Karpas-422 (cell line): ENCODE measurements around the gene ZNF101. TPM values are rescaled to one million over a fixed set of nuclear protein-coding genes. Genes with fewer than 3 reads are reported as not detected.
A peak's percentile ranks its signal among the peaks of the same experiment; 100 is the strongest.

Experiments used
- DNase-seq: peaks from one replicate; pipeline ENCODE4 v3.0.0-alpha.2; 2015
- H2AFZ ChIP-seq: fragments of 200-600 bp; sonication (generic); 2 replicates; pipeline ENCODE4 v1.6.1; 2014; ENCODE audit warnings: antibody characterized with exemption, low read length, mixed read lengths
- H3K27ac ChIP-seq: fragments of 200-600 bp; sonication (generic); 2 replicates; pipeline ENCODE4 v1.5.1; 2014; ENCODE audit warnings: mild to moderate bottlenecking, low read length, moderate library complexity
- H3K27me3 ChIP-seq: fragments of 200-600 bp; sonication (generic); 2 replicates; pipeline ENCODE4 v1.6.1; 2014; ENCODE audit warnings: low read length, mixed read lengths
- H3K36me3 ChIP-seq: fragments of 200-600 bp; sonication (generic); 2 replicates; pipeline ENCODE4 v1.6.1; 2014; ENCODE audit warnings: low read length, mixed read lengths; ENCODE audit not compliant: insufficient read depth
- H3K4me1 ChIP-seq: fragments of 200-600 bp; sonication (generic); 2 replicates; pipeline ENCODE4 v1.6.1; 2014; ENCODE audit warnings: mild to moderate bottlenecking, low read length, mixed read lengths
- H3K4me2 ChIP-seq: fragments of 200-600 bp; sonication (generic); 2 replicates; pipeline ENCODE4 v1.6.1; 2014; ENCODE audit warnings: low read length, low read depth, mild to moderate bottlenecking; ENCODE audit not compliant: poor library complexity, severe bottlenecking
- H3K4me3 ChIP-seq: fragments of 200-600 bp; sonication (generic); 2 replicates; pipeline ENCODE4 v1.5.1; 2014; ENCODE audit warnings: mild to moderate bottlenecking, antibody characterized with exemption, low read length, mixed read lengths
- H3K79me2 ChIP-seq: fragments of 200-600 bp; sonication (generic); 2 replicates; pipeline ENCODE4 v1.6.1; 2014; ENCODE audit warnings: mild to moderate bottlenecking, low read length, mixed read lengths
- H3K9ac ChIP-seq: fragments of 200-600 bp; sonication (generic); 2 replicates; pipeline ENCODE4 v1.6.0; 2014; ENCODE audit warnings: low read length
- H3K9me2 ChIP-seq: fragments of 200-600 bp; sonication (generic), shearing (Covaris generic); replicated peaks from 2 replicates; pipeline ENCODE4 v1.6.0; 2014; ENCODE audit warnings: mild to moderate bottlenecking, low read length, moderate library complexity; ENCODE audit not compliant: insufficient read depth
- H3K9me3 ChIP-seq: fragments of 300-700, 200-600 bp; sonication (generic); 2 replicates; pipeline ENCODE4 v1.6.1; 2014; ENCODE audit warnings: low read length, mixed read lengths
- H4K20me1 ChIP-seq: fragments of 200-600 bp; sonication (generic); 2 replicates; pipeline ENCODE4 v1.6.1; 2014; ENCODE audit warnings: mild to moderate bottlenecking, antibody characterized with exemption, low read length, low read depth; ENCODE audit not compliant: insufficient read depth
- total RNA-seq: library from RNA; depleted of rRNA; stranded (reverse); fragments of >200 nt; shearing (Covaris generic); gene quantifications from 2 replicates; pipeline ENCODE4 v1.2.3, GENCODE V29; 2014; ENCODE audit warnings: low replicate concordance

The ZNF101 gene
- total RNA-seq, 1 experiment from 2014 or later: 15.0 TPM

DNA sequence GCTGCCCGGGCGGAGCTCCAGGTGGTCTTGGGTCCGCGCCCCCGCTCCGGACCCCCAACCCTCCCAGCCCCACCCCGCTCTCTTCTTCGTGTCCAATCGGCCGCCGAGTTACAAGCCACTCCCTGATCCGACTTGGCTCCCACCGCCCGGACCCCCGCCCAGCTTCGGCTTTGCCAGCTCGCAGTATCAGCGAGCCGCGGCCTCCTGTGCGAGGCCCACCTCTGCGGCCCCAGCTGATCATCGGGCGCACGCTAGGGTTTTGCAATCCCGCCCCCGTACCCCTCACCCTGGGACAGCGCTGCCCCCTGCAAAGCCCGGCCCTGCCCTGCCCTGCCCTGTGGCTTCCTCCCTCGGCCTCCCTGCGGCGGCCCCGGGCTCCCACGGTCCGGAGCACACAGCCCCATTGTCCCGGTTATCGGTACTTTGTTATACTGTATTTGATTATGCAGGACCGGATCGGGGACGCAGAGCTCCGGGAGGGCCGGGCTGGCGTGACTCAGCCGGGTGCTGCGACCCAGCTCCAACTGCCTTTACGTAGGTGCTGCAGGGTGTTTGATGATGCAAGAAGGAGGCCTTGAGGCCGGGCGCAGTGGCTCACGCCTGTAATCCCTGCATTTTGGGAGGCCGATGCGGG lies 40.0 kb upstream of the ZNF101 start:
- peak overlapping the region; percentile 64 for H3K27ac ChIP-seq
- no peaks in the 10 kb centered on the region for H3K27me3 ChIP-seq
- peaks cover 14% of the 10 kb centered on the region for H3K4me1 ChIP-seq
- peak overlapping the region; percentile 73 for H3K4me3 ChIP-seq
- peak overlapping the region; percentile 76 for H3K9ac ChIP-seq
- H3K4me2 ChIP-seq: peak overlapping the region; percentile 84
- H3K36me3 ChIP-seq: peaks cover 11% of the 10 kb centered on the region
- no peak overlapping the region; the same call in 1 of the 2 replicates for H2AFZ ChIP-seq
- no peaks in the 10 kb centered on the region for H3K9me3 ChIP-seq
- H3K79me2 ChIP-seq: no peaks in the 10 kb centered on the region
- no peaks in the 10 kb centered on the region for H3K9me2 ChIP-seq
- peak; percentile 74 for DNase-seq
- H4K20me1 ChIP-seq: no peaks in the 10 kb centered on the region

DNA sequence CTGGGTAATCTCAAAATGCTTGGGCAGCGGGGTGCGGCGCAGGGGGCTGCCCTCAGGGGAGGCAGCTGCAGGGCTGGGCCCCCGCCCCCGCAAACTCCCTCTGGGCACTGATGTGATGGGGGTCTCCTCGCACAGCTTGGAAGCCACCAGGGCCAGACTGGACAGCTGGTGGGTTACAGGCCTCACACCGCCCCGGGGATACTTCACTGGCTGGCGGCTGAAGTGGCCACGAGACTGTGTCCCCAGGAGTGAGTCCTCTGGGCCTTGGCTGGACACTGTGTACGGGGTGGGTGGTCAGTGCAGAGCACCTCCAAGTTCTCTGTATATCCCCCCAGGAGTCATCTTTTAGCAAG lies 38.6 kb upstream of the ZNF101 start:
- Histone ChIP-seq H3K79me2 (no peaks in the 10 kb centered on the region), H3K9me2 (no peaks in the 10 kb centered on the region), H3K4me2 (no peak overlapping the region), H3K36me3 (peaks cover 17% of the 10 kb centered on the region), H3K9me3 (no peaks in the 10 kb centered on the region), H2AFZ (no peak overlapping the region), H3K27ac (no peak overlapping the region), H3K27me3 (no peaks in the 10 kb centered on the region), H4K20me1 (no peaks in the 10 kb centered on the region), H3K9ac (no peak overlapping the region), H3K4me3 (no peak overlapping the region), H3K4me1 (peaks cover 14% of the 10 kb centered on the region)
- no peak for DNase-seq

DNA sequence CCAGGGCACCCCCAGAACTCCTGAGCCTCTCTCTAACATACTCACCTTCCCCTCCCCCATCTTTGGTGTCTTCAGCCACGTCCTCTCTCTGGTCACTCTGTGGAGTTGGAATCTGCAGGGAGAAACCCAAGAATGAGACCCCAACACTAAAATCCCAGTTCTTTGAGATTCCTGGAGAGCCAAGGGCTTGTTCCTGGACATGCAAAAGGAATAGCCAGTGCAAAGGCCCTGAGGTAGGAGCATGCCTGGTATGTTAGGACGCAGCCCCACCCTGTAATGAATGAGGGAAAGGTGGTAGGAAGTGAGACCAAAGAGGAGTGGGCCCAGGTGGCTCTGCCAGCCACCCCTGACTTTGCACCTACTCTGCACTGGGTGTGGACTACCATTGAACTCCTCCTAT lies 38.2 kb upstream of the ZNF101 start:
- H3K9ac ChIP-seq: no peak overlapping the region
- H2AFZ ChIP-seq: no peak overlapping the region
- no peak overlapping the region for H3K4me3 ChIP-seq
- no peak overlapping the region for H3K27ac ChIP-seq
- H3K4me2 ChIP-seq: no peak overlapping the region
- peak; percentile 42 for DNase-seq
- H3K36me3 ChIP-seq: peaks cover 17% of the 10 kb centered on the region
- no peaks in the 10 kb centered on the region for H3K9me3 ChIP-seq
- no peaks in the 10 kb centered on the region for H3K27me3 ChIP-seq
- H3K9me2 ChIP-seq: no peaks in the 10 kb centered on the region
- peaks cover 14% of the 10 kb centered on the region for H3K4me1 ChIP-seq
- no peaks in the 10 kb centered on the region for H3K79me2 ChIP-seq
- no peaks in the 10 kb centered on the region for H4K20me1 ChIP-seq

- Histone ChIP-seq H3K27me3 (no peaks in the 10 kb centered on the region), H3K9me2 (no peaks in the 10 kb centered on the region), H3K4me2 (no peak overlapping the region), H3K4me3 (no peak overlapping the region), H3K9me3 (no peaks in the 10 kb centered on the region), H3K36me3 (peaks cover 17% of the 10 kb centered on the region), H3K27ac (no peak overlapping the region), H4K20me1 (no peaks in the 10 kb centered on the region), H2AFZ (no peak overlapping the region), H3K4me1 (peaks cover 14% of the 10 kb centered on the region), H3K9ac (no peak overlapping the region), H3K79me2 (no peaks in the 10 kb centered on the region)
- DNase-seq: no peak
These were observed 37.3 kb upstream of the ZNF101 start for GRCh38 chr19:19631346-19631745.

- no peak overlapping the region for H3K4me2 ChIP-seq
- no peaks in the 10 kb centered on the region for H3K79me2 ChIP-seq
- H3K4me3 ChIP-seq: no peak overlapping the region
- H3K27ac ChIP-seq: no peak overlapping the region
- no peak for DNase-seq
- no peaks in the 10 kb centered on the region for H3K9me2 ChIP-seq
- H3K4me1 ChIP-seq: peaks cover 10% of the 10 kb centered on the region
- H3K9me3 ChIP-seq: no peaks in the 10 kb centered on the region
- H4K20me1 ChIP-seq: no peaks in the 10 kb centered on the region
- no peak overlapping the region for H2AFZ ChIP-seq
- H3K27me3 ChIP-seq: no peaks in the 10 kb centered on the region
- H3K9ac ChIP-seq: no peak overlapping the region
- H3K36me3 ChIP-seq: peaks cover 17% of the 10 kb centered on the region
These were observed 36.0 kb upstream of the ZNF101 start for GRCh38 chr19:19632661-19633060.

DNA sequence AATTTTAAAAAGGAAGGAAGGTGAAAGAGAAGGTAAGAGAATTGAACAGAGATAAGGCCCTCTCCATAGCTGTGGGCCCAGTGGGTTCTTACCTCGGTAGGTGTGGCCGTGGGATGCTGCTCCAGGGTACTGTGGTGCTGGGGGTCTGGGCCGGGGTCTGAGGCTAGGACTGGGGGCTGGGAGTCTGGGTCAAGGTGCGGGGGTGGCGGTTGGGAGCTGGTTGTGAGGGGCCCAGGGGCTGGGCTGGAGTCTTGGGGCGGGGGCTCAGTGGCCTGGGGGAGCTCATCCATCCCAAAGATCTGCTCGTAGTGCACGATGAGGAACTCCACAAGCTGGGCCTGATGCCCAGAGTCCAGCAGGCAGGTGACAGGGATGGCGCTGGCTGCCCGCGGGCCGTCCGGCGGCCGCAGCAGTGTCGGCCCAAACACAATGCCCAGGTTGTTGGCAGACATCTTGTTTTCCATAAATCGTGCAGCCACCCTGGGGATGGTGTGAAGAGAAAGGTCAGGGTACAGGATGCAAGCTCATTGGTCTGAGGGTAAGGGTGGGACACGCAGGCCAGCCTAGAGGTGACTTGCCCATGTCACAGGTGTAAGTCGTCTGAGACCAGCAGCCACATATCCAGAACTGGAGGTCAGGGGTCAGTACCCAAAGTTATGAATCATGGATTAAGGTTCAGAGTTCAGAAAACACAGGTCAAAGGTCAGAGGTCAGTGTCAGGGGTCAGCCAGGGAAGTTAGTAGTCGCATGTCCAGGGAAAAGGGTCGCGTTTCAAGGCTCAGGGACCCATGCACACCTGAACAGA lies 34.7 kb upstream of the ZNF101 start:
- H3K4me3 ChIP-seq: no peak overlapping the region
- no peaks in the 10 kb centered on the region for H3K27me3 ChIP-seq
- no peak overlapping the region for H2AFZ ChIP-seq
- H3K4me1 ChIP-seq: peaks cover under 1% of the 10 kb centered on the region
- H3K9me3 ChIP-seq: no peaks in the 10 kb centered on the region
- no peaks in the 10 kb centered on the region for H3K79me2 ChIP-seq
- no peaks in the 10 kb centered on the region for H4K20me1 ChIP-seq
- no peak overlapping the region for H3K4me2 ChIP-seq
- no peak overlapping the region for H3K9ac ChIP-seq
- no peak for DNase-seq
- no peak overlapping the region for H3K27ac ChIP-seq
- peaks cover 17% of the 10 kb centered on the region for H3K36me3 ChIP-seq
- H3K9me2 ChIP-seq: no peaks in the 10 kb centered on the region

DNA sequence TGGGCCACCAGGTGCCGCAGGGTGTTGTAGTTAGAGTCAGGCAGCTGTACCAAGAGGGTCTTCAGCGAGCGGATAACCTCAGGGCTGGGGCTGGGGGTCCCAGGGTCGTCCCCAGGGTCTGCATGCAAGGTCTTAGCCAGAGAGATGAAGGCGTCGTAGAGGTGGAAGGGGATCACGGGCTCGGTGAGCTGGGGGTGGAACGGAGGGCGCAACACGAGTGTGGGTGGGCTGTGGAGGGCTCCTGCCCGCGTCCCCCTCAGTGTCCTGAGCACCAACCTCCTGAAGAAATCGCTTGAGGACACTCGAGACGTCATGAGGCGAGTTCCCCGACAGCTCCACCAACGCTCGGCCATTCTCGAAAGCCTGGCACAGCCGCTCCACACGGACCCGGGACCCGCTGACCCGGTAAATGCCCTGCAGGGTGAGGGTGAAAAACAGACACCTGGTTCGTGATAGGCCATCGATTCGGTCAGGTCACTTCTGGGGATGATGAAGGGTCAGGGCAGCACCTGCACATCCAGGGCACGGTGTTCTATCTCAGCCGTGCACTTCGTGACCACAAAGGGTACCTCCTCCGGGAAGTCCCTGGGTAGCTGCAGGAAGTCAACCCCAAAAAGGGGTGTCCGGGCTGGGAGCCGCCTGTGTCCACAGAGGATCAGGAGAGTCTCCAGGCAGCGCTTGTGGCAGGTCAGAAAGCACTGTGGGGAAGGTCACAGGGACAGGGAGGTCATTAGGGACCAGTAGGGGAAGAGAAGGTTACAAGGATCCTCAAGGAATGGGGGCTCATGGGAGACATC lies 33.9 kb upstream of the ZNF101 start:
- Histone ChIP-seq H3K4me1 (no peaks in the 10 kb centered on the region), H4K20me1 (no peaks in the 10 kb centered on the region), H3K27me3 (no peaks in the 10 kb centered on the region), H3K79me2 (no peaks in the 10 kb centered on the region), H3K9me2 (no peaks in the 10 kb centered on the region), H3K4me2 (no peak overlapping the region), H2AFZ (no peak overlapping the region), H3K4me3 (no peak overlapping the region), H3K27ac (no peak overlapping the region), H3K36me3 (peaks cover 13% of the 10 kb centered on the region), H3K9ac (no peak overlapping the region), H3K9me3 (no peaks in the 10 kb centered on the region)
- DNase-seq: no peak

DNA sequence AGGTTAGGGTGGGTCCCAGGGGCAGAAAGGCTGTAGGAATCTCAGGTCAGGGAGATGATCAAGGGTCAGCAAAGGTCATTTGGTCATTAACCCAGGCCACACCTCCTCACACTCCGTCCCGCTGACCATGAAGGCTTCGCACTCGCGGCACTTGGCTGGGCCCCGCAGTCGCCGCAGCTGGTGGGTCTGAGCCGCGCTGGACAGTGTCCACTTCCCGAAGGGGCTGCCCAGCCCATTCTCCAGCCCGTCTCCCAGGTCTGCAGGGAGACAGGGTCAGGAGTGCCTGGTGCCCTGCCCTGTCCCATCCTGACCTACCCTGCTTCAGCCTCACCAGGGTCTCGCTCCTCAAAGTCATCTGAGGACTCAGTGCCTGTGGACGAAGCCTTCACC lies 33.3 kb upstream of the ZNF101 start:
- H3K4me2 ChIP-seq: no peak overlapping the region

More for the DNA sequence above, 33.3 kb upstream of the ZNF101 start:
- Histone ChIP-seq H3K9me2 (no peaks in the 10 kb centered on the region), H3K27ac (no peak overlapping the region), H3K9me3 (no peaks in the 10 kb centered on the region), H2AFZ (no peak overlapping the region), H3K27me3 (no peaks in the 10 kb centered on the region), H3K36me3 (peaks cover 10% of the 10 kb centered on the region), H3K79me2 (no peaks in the 10 kb centered on the region), H3K4me3 (no peak overlapping the region), H4K20me1 (no peaks in the 10 kb centered on the region), H3K9ac (no peak overlapping the region), H3K4me1 (no peaks in the 10 kb centered on the region)
- DNase-seq: no peak
